ENCODE measurements around the gene SLC8A2. TPM values are rescaled to one million over a fixed set of nuclear protein-coding genes. Genes with fewer than 3 reads are reported as not detected.

Gene SLC8A2
- total RNA-seq, 2 donors from 2014 or later, result not detected

DNA sequence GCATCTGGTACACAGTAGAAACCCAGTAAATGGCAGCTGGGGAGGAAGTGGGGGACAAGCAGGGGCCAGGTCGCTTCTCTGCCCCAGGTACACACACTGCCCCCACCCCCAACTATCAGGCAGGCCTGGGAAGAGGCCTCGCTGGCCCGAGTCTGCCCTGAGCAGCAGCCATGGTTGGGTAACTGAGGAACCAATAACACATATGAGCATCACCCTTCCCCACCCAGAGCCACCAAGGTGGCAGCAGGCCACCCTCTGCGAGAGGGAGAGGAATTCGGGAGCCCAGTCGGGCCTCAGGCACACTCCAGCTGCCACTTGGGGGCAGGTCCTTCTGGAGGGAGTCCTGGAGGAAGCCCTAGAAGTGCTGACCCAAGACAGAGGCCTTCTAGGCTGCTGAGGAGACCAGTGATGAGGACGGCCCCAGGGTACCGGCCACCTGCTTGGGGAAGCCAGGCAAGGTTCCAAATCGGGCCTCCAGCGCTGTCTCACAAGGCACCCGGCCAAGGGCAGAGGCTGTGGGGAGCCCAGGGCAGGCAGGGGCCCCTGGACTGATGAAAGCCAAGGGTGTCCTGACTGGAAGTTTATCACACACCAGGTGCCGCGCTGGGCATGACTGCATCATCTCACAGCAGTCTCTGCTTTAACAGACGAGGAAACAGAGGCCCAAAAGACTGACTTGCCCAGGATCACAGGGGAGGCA lies 26.3 kb upstream of the SLC8A2 start:
- Mint-ChIP-seq H3K4me1 (peaks cover 9% of the 10 kb centered on the region), H3K27me3 (no peaks in the 10 kb centered on the region), H3K27ac (peak overlapping the region; percentile 11), H3K4me3 (no peak overlapping the region), H3K36me3 (ENCODE audit: low read depth) (peaks cover 4% of the 10 kb centered on the region)
- H3K9me3 ChIP-seq (ENCODE audit: control insufficient read depth, low read length, poor library complexity, severe bottlenecking), result no peaks in the 10 kb centered on the region
- ATAC-seq (no peak), DNase-seq (no peak)

DNA sequence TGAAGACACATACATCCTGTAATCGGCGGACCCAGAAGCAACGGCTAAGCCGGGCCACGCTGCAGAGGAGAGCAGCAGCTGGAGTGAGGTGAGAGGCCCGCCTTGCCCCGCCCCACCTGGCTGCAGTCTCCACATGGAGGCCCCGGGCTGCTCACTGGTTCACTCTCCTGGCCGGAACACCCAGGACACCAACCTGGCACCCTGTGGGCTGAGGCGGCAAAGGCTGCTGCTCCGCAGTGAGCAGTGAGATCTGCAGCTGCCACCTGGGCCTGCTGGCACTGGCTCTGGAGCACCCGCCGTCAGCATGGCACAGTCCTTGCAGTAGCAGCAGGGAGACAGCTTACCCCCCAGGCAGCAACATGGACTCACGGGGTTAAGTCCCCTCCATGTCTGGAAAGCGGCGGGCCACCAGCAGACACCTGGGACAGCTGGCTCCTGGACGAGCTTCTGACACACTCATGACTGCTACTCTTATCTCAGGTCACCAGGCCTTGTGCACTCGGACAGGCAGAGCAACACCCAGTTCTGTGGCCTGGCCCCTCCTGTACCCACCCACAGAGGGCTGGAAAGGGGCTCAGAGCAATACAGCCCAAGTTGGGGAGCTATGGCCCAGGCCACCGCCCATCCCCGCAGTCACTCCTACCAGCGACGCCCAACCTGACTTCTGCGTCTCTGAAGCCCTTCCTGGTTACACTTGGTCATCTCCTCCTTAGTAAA lies 25.5 kb upstream of the SLC8A2 start:
- H3K9me3 ChIP-seq (ENCODE audit: control insufficient read depth, low read length, poor library complexity, severe bottlenecking), result no peaks in the 10 kb centered on the region
- Mint-ChIP-seq H3K27ac (peak overlapping the region; percentile 11), H3K36me3 (ENCODE audit: low read depth) (peaks cover 4% of the 10 kb centered on the region), H3K4me3 (no peak overlapping the region), H3K27me3 (no peaks in the 10 kb centered on the region), H3K4me1 (peaks cover 9% of the 10 kb centered on the region)
- ATAC-seq, result no peak
- DNase-seq, result no peak

- no peaks in the 10 kb centered on the region for H3K9me3 ChIP-seq (ENCODE audit: control insufficient read depth, low read length, poor library complexity, severe bottlenecking)
- Mint-ChIP-seq H3K4me3 (no peak overlapping the region), H3K27me3 (no peaks in the 10 kb centered on the region), H3K4me1 (peaks cover 7% of the 10 kb centered on the region), H3K27ac (peak overlapping the region; percentile 27), H3K36me3 (ENCODE audit: low read depth) (peaks cover 4% of the 10 kb centered on the region)
- ATAC-seq, result no peak
- no peak for DNase-seq
Observed at GRCh38 chr19:47495478-47496372, 24.0 kb upstream of the SLC8A2 start.

- Mint-ChIP-seq H3K4me1 (peaks cover 7% of the 10 kb centered on the region), H3K27me3 (no peaks in the 10 kb centered on the region), H3K4me3 (no peak overlapping the region), H3K27ac (no peak overlapping the region), H3K36me3 (ENCODE audit: low read depth) (peaks cover 9% of the 10 kb centered on the region)
- ATAC-seq (no peak), DNase-seq (no peak)
- no peaks in the 10 kb centered on the region for H3K9me3 ChIP-seq (ENCODE audit: control insufficient read depth, low read length, poor library complexity, severe bottlenecking)
Observed at GRCh38 chr19:47494729-47495128, 23.0 kb upstream of the SLC8A2 start.

DNA sequence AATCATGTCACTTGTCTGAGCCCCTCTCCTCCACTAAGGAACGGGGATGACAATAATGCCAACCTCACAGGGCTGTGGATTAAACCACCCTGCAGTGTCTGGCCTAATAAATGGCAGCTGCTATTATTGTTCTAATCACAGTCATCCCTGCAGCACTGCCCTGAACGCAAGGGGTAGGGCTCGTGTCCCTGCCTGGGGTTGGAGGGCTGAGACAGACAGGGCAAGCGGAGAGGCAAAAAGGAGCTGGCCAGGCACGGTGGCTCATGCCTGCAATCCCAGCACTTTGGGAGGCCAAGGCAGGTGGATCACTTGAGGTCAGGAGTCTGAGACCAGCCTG lies 22.5 kb upstream of the SLC8A2 start:
- no peak for ATAC-seq
- H3K27ac Mint-ChIP-seq, result no peak overlapping the region
- DNase-seq, result no peak
- H3K4me1 Mint-ChIP-seq, result peaks cover 7% of the 10 kb centered on the region
- no peak overlapping the region for H3K4me3 Mint-ChIP-seq
- H3K27me3 Mint-ChIP-seq, result no peaks in the 10 kb centered on the region
- no peaks in the 10 kb centered on the region for H3K9me3 ChIP-seq (ENCODE audit: control insufficient read depth, low read length, poor library complexity, severe bottlenecking)
- peaks cover 9% of the 10 kb centered on the region for H3K36me3 Mint-ChIP-seq (ENCODE audit: low read depth)

- no peak for DNase-seq
- Mint-ChIP-seq H3K27ac (peak overlapping the region; percentile 37), H3K36me3 (ENCODE audit: low read depth) (peaks cover 5% of the 10 kb centered on the region), H3K4me3 (no peak overlapping the region), H3K4me1 (peaks cover 7% of the 10 kb centered on the region), H3K27me3 (no peaks in the 10 kb centered on the region)
- no peak for ATAC-seq
- H3K9me3 ChIP-seq (ENCODE audit: control insufficient read depth, low read length, poor library complexity, severe bottlenecking), result no peaks in the 10 kb centered on the region
Observed at GRCh38 chr19:47493378-47494210, 21.9 kb upstream of the SLC8A2 start.

GRCh38 chr19:47492571-47493377 lies 21.1 kb upstream of the SLC8A2 start:
- no peaks in the 10 kb centered on the region for H3K9me3 ChIP-seq (ENCODE audit: control insufficient read depth, low read length, poor library complexity, severe bottlenecking)
- Mint-ChIP-seq H3K27me3 (no peaks in the 10 kb centered on the region), H3K36me3 (ENCODE audit: low read depth) (peaks cover 5% of the 10 kb centered on the region), H3K4me3 (peak overlapping the region; percentile 21), H3K27ac (peak overlapping the region; percentile 37), H3K4me1 (peaks cover 7% of the 10 kb centered on the region)
- DNase-seq, result no peak
- ATAC-seq, result no peak

GRCh38 chr19:47492137-47492533 lies 20.4 kb upstream of the SLC8A2 start:
- peaks cover 5% of the 10 kb centered on the region for H3K36me3 Mint-ChIP-seq (ENCODE audit: low read depth)
- ATAC-seq (no peak), DNase-seq (no peak)
- H3K9me3 ChIP-seq (ENCODE audit: control insufficient read depth, low read length, poor library complexity, severe bottlenecking), result no peaks in the 10 kb centered on the region
- H3K4me3 Mint-ChIP-seq, result no peak overlapping the region
- peaks cover 9% of the 10 kb centered on the region for H3K4me1 Mint-ChIP-seq
- H3K27me3 Mint-ChIP-seq, result no peaks in the 10 kb centered on the region
- H3K27ac Mint-ChIP-seq, result peak overlapping the region; percentile 37

DNA sequence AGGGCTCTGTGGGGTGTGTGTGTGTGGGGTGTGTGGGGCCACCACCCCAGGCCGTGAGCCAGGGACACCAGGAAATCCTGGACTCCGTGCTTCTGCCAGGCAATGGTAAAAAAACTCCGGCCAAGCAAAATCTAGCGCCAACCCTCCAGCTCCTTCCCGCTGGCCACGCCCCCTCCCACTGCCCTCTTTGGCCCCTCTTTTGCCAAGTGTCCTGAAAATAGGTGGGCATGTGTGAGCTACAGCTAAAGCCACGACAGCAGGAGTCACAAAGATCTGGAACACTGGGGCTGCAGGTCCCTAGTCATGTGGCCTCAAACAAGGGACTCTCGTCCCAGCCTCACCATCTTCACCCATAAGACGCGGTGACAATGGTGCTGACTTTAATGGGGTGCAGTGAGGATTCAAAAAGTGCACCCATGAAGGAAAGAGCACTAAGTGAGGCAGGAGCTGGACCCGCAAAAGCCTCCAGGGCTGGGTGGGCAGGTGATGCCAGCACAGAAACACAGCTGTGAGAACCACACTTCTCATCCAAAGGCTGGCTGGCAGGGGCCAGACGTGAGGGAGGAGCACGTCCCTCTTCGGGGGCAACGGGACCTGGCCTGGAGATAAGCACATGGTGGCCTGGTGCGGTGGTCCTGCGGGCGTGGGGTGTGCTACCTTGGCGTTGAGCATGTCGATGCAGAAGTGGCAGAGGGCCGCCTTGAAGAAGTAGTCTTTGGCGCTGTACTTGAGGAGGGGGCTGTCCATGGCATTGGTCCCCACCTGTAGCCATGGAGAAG lies 19.9 kb upstream of the SLC8A2 start:
- Mint-ChIP-seq H3K36me3 (ENCODE audit: low read depth) (peaks cover 5% of the 10 kb centered on the region), H3K27me3 (no peaks in the 10 kb centered on the region), H3K27ac (peak overlapping the region; percentile 37), H3K4me1 (peaks cover 7% of the 10 kb centered on the region), H3K4me3 (no peak overlapping the region)
- ATAC-seq (no peak), DNase-seq (no peak)
- no peaks in the 10 kb centered on the region for H3K9me3 ChIP-seq (ENCODE audit: control insufficient read depth, low read length, poor library complexity, severe bottlenecking)

- Mint-ChIP-seq H3K4me3 (no peak overlapping the region), H3K4me1 (peaks cover 2% of the 10 kb centered on the region), H3K36me3 (ENCODE audit: low read depth) (peaks cover 5% of the 10 kb centered on the region), H3K27ac (no peak overlapping the region), H3K27me3 (no peaks in the 10 kb centered on the region)
- peak; percentile 15 for ATAC-seq
- no peak for DNase-seq
- no peaks in the 10 kb centered on the region for H3K9me3 ChIP-seq (ENCODE audit: control insufficient read depth, low read length, poor library complexity, severe bottlenecking)
Observed at GRCh38 chr19:47490847-47491246, 19.2 kb upstream of the SLC8A2 start.

GRCh38 chr19:47490031-47490430 lies 18.3 kb upstream of the SLC8A2 start:
- no peaks in the 10 kb centered on the region for H3K27me3 Mint-ChIP-seq
- DNase-seq (no peak), ATAC-seq (no peak)
- peak overlapping the region; percentile 75 for H3K4me3 Mint-ChIP-seq
- H3K4me1 Mint-ChIP-seq, result peaks cover 7% of the 10 kb centered on the region
- peaks cover 7% of the 10 kb centered on the region for H3K36me3 Mint-ChIP-seq (ENCODE audit: low read depth)
- no peak overlapping the region for H3K27ac Mint-ChIP-seq
- H3K9me3 ChIP-seq (ENCODE audit: control insufficient read depth, low read length, poor library complexity, severe bottlenecking), result no peaks in the 10 kb centered on the region
